Measurements from ENCODE around the gene NEXMIF.
"Not testable (repeated sequence)": the region's sequence is repeated elsewhere in the genome, so short reads cannot be mapped to it uniquely, and the experiment has no call there.

The NEXMIF gene

GRCh38 chrX:74736450-74736849, 188.8 kb downstream of the NEXMIF start:
- Histone ChIP-seq H3K4me1 (no peaks in the 10 kb centered on the region), H3K27ac (no peak overlapping the region), H3K4me2 (no peak overlapping the region), H3K9ac (no peak overlapping the region), H4K20me1 (no peaks in the 10 kb centered on the region), H3K27me3 (peaks cover 82 to 100% (median 98%) of the 10 kb centered on the region in 11 experiments), H3K9me3 (replicated peaks in 1 of 11) (peaks cover 0 to 10% (median 0%) of the 10 kb centered on the region in 11 experiments; a peak in 6 of 22 replicates), H3K36me3 (no peaks in the 10 kb centered on the region), H3K4me3 (no peak overlapping the region)
- TF ChIP-seq Cebpa-rat (IDR thresholded peaks at IDR 0.05) = no peak

- Histone ChIP-seq H4K20me1 (0 out of 22 replicates have a peak, but pooled peaks cover 0 to 7% (median 0%) of the 10 kb centered on the region in 11 experiments), H3K36me3 (no peaks in the 10 kb centered on the region), H3K27me3 (peaks cover 58 to 87% (median 77%) of the 10 kb centered on the region in 11 experiments), H3K9ac (no peak overlapping the region), H3K9me3 (replicated peaks in 1 of 11) (peaks cover 0 to 14% (median 7%) of the 10 kb centered on the region in 11 experiments; a peak in 8 of 22 replicates), H3K4me1 (no peaks in the 10 kb centered on the region), H3K4me2 (no peak overlapping the region), H3K27ac (no peak overlapping the region), H3K4me3 (no peak overlapping the region)
- TF ChIP-seq Cebpa-rat (IDR thresholded peaks at IDR 0.05) = no peak
These were observed 220.0 kb downstream of the NEXMIF start for GRCh38 chrX:74705269-74705668.

- H3K9ac ChIP-seq, H3K27ac ChIP-seq, H3K36me3 ChIP-seq, H3K4me1 ChIP-seq, H3K4me2 ChIP-seq, H3K4me3 ChIP-seq, H4K20me1 ChIP-seq: not testable (repeated sequence)
- H3K27me3 ChIP-seq = peaks cover 23 to 61% (median 44%) of the 10 kb centered on the region in 11 experiments
- peaks cover 0 to 17% (median 7%) of the 10 kb centered on the region in 11 experiments; a peak in 9 of 22 replicates for H3K9me3 ChIP-seq (replicated peaks in 1 of 11)
These were observed 223.9 kb downstream of the NEXMIF start for GRCh38 chrX:74701343-74701742.

- Histone ChIP-seq H3K9ac (no peak overlapping the region), H3K4me3 (no peak overlapping the region), H3K27ac (no peak overlapping the region), H3K36me3 (no peaks in the 10 kb centered on the region), H4K20me1 (no peaks in the 10 kb centered on the region), H3K4me1 (0 out of 20 replicates have a peak, but pooled peaks cover 0 to 7% (median 0%) of the 10 kb centered on the region in 10 experiments), H3K27me3 (peaks cover 4 to 50% (median 34%) of the 10 kb centered on the region in 11 experiments; a peak in 20 of 22 replicates), H3K9me3 (replicated peaks in 1 of 11) (peaks cover 8 to 21% (median 15%) of the 10 kb centered on the region in 11 experiments; a peak in 20 of 22 replicates), H3K4me2 (no peak overlapping the region)
- no peak for TF ChIP-seq Cebpa-rat (IDR thresholded peaks at IDR 0.05)
These were observed 240.8 kb downstream of the NEXMIF start for GRCh38 chrX:74684466-74684865.

Measured in BLaER1 treated with 17β-estradiol and CSF1 and Interleukin-3, amounts not matched to agents 10 nM and 100 nM (cell line).